SU-DHL-6 (cell line): Measurements from ENCODE around the gene GSTM4.

Source experiments
- H2AFZ ChIP-seq: fragments of 200-600 bp; sonication (generic); 2 replicates; pipeline ENCODE4 v1.6.1; 2014; ENCODE audit warnings: low read depth, mild to moderate bottlenecking, moderate library complexity, mixed read lengths, antibody characterized with exemption, low read length; ENCODE audit not compliant: severe bottlenecking
- H3F3A ChIP-seq: fragments of 200-600 bp; shearing (Covaris generic); 2 replicates; pipeline ENCODE4 v1.6.0; 2016; ENCODE audit warnings: antibody characterized with exemption, mild to moderate bottlenecking; ENCODE audit not compliant: insufficient read depth
- H3K27ac ChIP-seq: fragments of 200-600 bp; sonication (generic); 2 replicates; pipeline ENCODE4 v1.5.1; 2016; ENCODE audit warnings: low read depth, mild to moderate bottlenecking, low read length, moderate library complexity, mixed read lengths
- H3K27me3 ChIP-seq: fragments of 200-600 bp; sonication (generic), shearing (Covaris generic); 2 replicates; pipeline ENCODE4 v1.6.0; 2014; ENCODE audit warnings: mild to moderate bottlenecking, low read length
- H3K36me3 ChIP-seq: fragments of 200-600 bp; sonication (generic); 2 replicates; pipeline ENCODE4 v1.6.1; 2014; ENCODE audit warnings: mild to moderate bottlenecking, low read length, mixed read lengths
- H3K4me2 ChIP-seq: fragments of 300-600, 200-600 bp; shearing (Covaris generic), sonication (generic); 2 replicates; pipeline ENCODE4 v1.6.0; 2014; ENCODE audit warnings: low read length, low read depth, mild to moderate bottlenecking; ENCODE audit not compliant: poor library complexity, severe bottlenecking
- H3K4me3 ChIP-seq: fragments of 200-600 bp; sonication (generic); 2 replicates; pipeline ENCODE4 v1.5.1; 2014; ENCODE audit warnings: antibody characterized with exemption, low read length, mild to moderate bottlenecking, mixed read lengths; ENCODE audit not compliant: insufficient read depth, poor library complexity, severe bottlenecking
- H3K79me2 ChIP-seq: fragments of 200-600 bp; sonication (generic); 2 replicates; pipeline ENCODE4 v1.6.1; 2014; ENCODE audit warnings: mild to moderate bottlenecking, low read length, moderate library complexity; ENCODE audit not compliant: insufficient read depth
- H3K9ac ChIP-seq: fragments of 200-600 bp; sonication (generic); 2 replicates; pipeline ENCODE4 v1.7.0; 2014; ENCODE audit warnings: mild to moderate bottlenecking, low read length
- H3K9me2 ChIP-seq: fragments of 200-600 bp; sonication (generic); replicated peaks from 2 replicates; pipeline ENCODE4 v1.6.1; 2014; ENCODE audit warnings: low read length; ENCODE audit not compliant: insufficient read depth
- H3K9me3 ChIP-seq: fragments of 200-600 bp; sonication (generic); 2 replicates; pipeline ENCODE4 v1.6.1; 2014; ENCODE audit warnings: low read length, mixed read lengths; ENCODE audit not compliant: insufficient read depth
- H4K20me1 ChIP-seq: fragments of 200-600 bp; sonication (generic); 2 replicates; pipeline ENCODE4 v1.6.1; 2014; ENCODE audit warnings: low read depth, mild to moderate bottlenecking, antibody characterized with exemption, low read length, moderate library complexity, mixed read lengths
- EZH2phosphoT487 ChIP-seq: fragments of 200-600 bp; sonication (generic), shearing (Covaris generic); conservative IDR thresholded peaks from 2 replicates; pipeline ENCODE4 v1.6.1; 2018; ENCODE audit warnings: mild to moderate bottlenecking, antibody characterized with exemption, low read length, moderate library complexity, mixed read lengths
- TF ChIP-seq, protein P1 (sequence below): fragments of 200-600 bp; sonication (generic); IDR thresholded peaks from one replicate; pipeline ENCODE4 v1.5.1; 2017; ENCODE audit warnings: antibody characterized with exemption, mild to moderate bottlenecking, low read length, moderate library complexity; ENCODE audit not compliant: insufficient read depth, poor library complexity, severe bottlenecking

Gene GSTM4

GRCh38 chr1:109625601-109626560 lies 30.0 kb upstream of the GSTM4 start:
- H4K20me1 ChIP-seq: no peaks in the 10 kb centered on the region
- H2AFZ ChIP-seq: no peak overlapping the region
- H3K36me3 ChIP-seq: no peaks in the 10 kb centered on the region
- H3K27me3 ChIP-seq: no peaks in the 10 kb centered on the region
- no peak overlapping the region for H3K27ac ChIP-seq
- no peaks in the 10 kb centered on the region for H3F3A ChIP-seq
- H3K4me3 ChIP-seq: no peak overlapping the region
- H3K4me2 ChIP-seq: no peak overlapping the region
- no peaks in the 10 kb centered on the region for H3K9me3 ChIP-seq
- H3K9ac ChIP-seq: no peak overlapping the region
- no peaks in the 10 kb centered on the region for H3K9me2 ChIP-seq
- TF ChIP-seq, protein P1, sequence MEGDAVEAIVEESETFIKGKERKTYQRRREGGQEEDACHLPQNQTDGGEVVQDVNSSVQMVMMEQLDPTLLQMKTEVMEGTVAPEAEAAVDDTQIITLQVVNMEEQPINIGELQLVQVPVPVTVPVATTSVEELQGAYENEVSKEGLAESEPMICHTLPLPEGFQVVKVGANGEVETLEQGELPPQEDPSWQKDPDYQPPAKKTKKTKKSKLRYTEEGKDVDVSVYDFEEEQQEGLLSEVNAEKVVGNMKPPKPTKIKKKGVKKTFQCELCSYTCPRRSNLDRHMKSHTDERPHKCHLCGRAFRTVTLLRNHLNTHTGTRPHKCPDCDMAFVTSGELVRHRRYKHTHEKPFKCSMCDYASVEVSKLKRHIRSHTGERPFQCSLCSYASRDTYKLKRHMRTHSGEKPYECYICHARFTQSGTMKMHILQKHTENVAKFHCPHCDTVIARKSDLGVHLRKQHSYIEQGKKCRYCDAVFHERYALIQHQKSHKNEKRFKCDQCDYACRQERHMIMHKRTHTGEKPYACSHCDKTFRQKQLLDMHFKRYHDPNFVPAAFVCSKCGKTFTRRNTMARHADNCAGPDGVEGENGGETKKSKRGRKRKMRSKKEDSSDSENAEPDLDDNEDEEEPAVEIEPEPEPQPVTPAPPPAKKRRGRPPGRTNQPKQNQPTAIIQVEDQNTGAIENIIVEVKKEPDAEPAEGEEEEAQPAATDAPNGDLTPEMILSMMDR: no peak
- TF ChIP-seq EZH2phosphoT487: no peak
- H3K79me2 ChIP-seq: peaks cover 15% of the 10 kb centered on the region; the same call in 1 of the 2 replicates

GRCh38 chr1:109626682-109627408 lies 29.1 kb upstream of the GSTM4 start:
- Histone ChIP-seq H4K20me1 (no peaks in the 10 kb centered on the region), H3K36me3 (no peaks in the 10 kb centered on the region), H3K4me3 (no peak overlapping the region), H2AFZ (no peak overlapping the region), H3K27me3 (no peaks in the 10 kb centered on the region), H3K27ac (no peak overlapping the region), H3K4me2 (no peak overlapping the region), H3K79me2 (peaks cover 15% of the 10 kb centered on the region; the same call in 1 of the 2 replicates), H3K9ac (no peak overlapping the region), H3K9me3 (no peaks in the 10 kb centered on the region), H3F3A (no peaks in the 10 kb centered on the region), H3K9me2 (no peaks in the 10 kb centered on the region)
- TF ChIP-seq EZH2phosphoT487: no peak
- TF ChIP-seq, protein P1: no peak

- Histone ChIP-seq H3K36me3 (no peaks in the 10 kb centered on the region), H3K79me2 (peaks cover 11% of the 10 kb centered on the region; the same call in 1 of the 2 replicates), H2AFZ (no peak overlapping the region), H3K9me3 (no peaks in the 10 kb centered on the region), H3F3A (no peaks in the 10 kb centered on the region), H3K4me2 (no peak overlapping the region), H3K9me2 (no peaks in the 10 kb centered on the region), H4K20me1 (no peaks in the 10 kb centered on the region), H3K27ac (no peak overlapping the region), H3K27me3 (no peaks in the 10 kb centered on the region), H3K4me3 (no peak overlapping the region), H3K9ac (no peak overlapping the region)
- no peak for TF ChIP-seq EZH2phosphoT487
- TF ChIP-seq, protein P1: no peak
Measured at GRCh38 chr1:109627692-109628399, 28.1 kb upstream of the GSTM4 start.
